ENCODE data around the gene CENATAC.

CENATAC gene

GRCh38 chr11:118998822-118999221, 884 bp downstream of the CENATAC start:
- Histone ChIP-seq H3K9me3 (ENCODE audit: insufficient read depth, low read length, severe bottlenecking) (no peaks in the 10 kb centered on the region), H3K79me2 (ENCODE audit: insufficient read depth, low read length) (peaks cover 59% of the 10 kb centered on the region), H3K36me3 (ENCODE audit: insufficient read depth, low read length) (peaks cover 48% of the 10 kb centered on the region), H3K27ac (ENCODE audit: low read length) (peak overlapping the region; percentile 75), H4K20me1 (ENCODE audit: insufficient read depth, low read length) (no peaks in the 10 kb centered on the region), H2AFZ (ENCODE audit: low read depth, low read length) (peak overlapping the region; percentile 99; the same call in 1 of the 2 replicates), H3K9ac (ENCODE audit: low read depth, low read length) (peak overlapping the region; percentile 72), H3K4me3 (ENCODE audit: low read depth in 1 of 2, low read length in 2 of 2) (peak overlapping the region; percentile 53 to 86; a peak in 3 of 4 replicates), H3K4me2 (ENCODE audit: insufficient read depth, low read length) (peak overlapping the region; percentile 79), H3K4me1 (ENCODE audit: insufficient read depth, low read length) (peaks cover 43% of the 10 kb centered on the region), H3K27me3 (ENCODE audit: insufficient read depth, low read length, poor library complexity) (no peaks in the 10 kb centered on the region)
- no peak for ATAC-seq (ENCODE audit: insufficient read depth, low read depth)
- TF ChIP-seq EZH2 (IDR thresholded peaks at IDR 0.05; ENCODE audit: borderline replicate concordance, low read depth, low read length, severe bottlenecking) (no peak), CTCF (IDR thresholded peaks at IDR 0.05; ENCODE audit: borderline replicate concordance, extremely low read depth, low read length, poor library complexity, severe bottlenecking) (no peak)
- no peak for DNase-seq

- H3K4me3 ChIP-seq (ENCODE audit: low read depth in 1 of 2, low read length in 2 of 2): no peak overlapping the region
- H3K4me2 ChIP-seq (ENCODE audit: insufficient read depth, low read length): no peak overlapping the region; the same call in 1 of the 2 replicates
- H3K27me3 ChIP-seq (ENCODE audit: insufficient read depth, low read length, poor library complexity): no peaks in the 10 kb centered on the region
- H2AFZ ChIP-seq (ENCODE audit: low read depth, low read length): no peak overlapping the region
- H4K20me1 ChIP-seq (ENCODE audit: insufficient read depth, low read length): no peaks in the 10 kb centered on the region
- H3K79me2 ChIP-seq (ENCODE audit: insufficient read depth, low read length): peaks cover 63% of the 10 kb centered on the region
- no peak overlapping the region for H3K27ac ChIP-seq (ENCODE audit: low read length)
- TF ChIP-seq EZH2 (IDR thresholded peaks at IDR 0.05; ENCODE audit: borderline replicate concordance, low read depth, low read length, severe bottlenecking) (no peak), CTCF (IDR thresholded peaks at IDR 0.05; ENCODE audit: borderline replicate concordance, extremely low read depth, low read length, poor library complexity, severe bottlenecking) (no peak)
- ATAC-seq (ENCODE audit: insufficient read depth, low read depth) (no peak), DNase-seq (no peak)
- peaks cover 42% of the 10 kb centered on the region for H3K4me1 ChIP-seq (ENCODE audit: insufficient read depth, low read length)
- no peaks in the 10 kb centered on the region for H3K9me3 ChIP-seq (ENCODE audit: insufficient read depth, low read length, severe bottlenecking)
- H3K9ac ChIP-seq (ENCODE audit: low read depth, low read length): no peak overlapping the region
- H3K36me3 ChIP-seq (ENCODE audit: insufficient read depth, low read length): peaks cover 62% of the 10 kb centered on the region
These were observed 3.0 kb downstream of the CENATAC start for GRCh38 chr11:119000906-119001305.

GRCh38 chr11:119006656-119007055, 8.7 kb downstream of the CENATAC start:
- no peak for TF ChIP-seq CTCF (IDR thresholded peaks at IDR 0.05; ENCODE audit: borderline replicate concordance, extremely low read depth, low read length, poor library complexity, severe bottlenecking)
- TF ChIP-seq EZH2 (IDR thresholded peaks at IDR 0.05; ENCODE audit: borderline replicate concordance, low read depth, low read length, severe bottlenecking): no peak
- no peaks in the 10 kb centered on the region for H3K27me3 ChIP-seq (ENCODE audit: insufficient read depth, low read length, poor library complexity)
- peaks cover 14% of the 10 kb centered on the region; the same call in 1 of the 2 replicates for H3K79me2 ChIP-seq (ENCODE audit: insufficient read depth, low read length)
- no peaks in the 10 kb centered on the region for H3K9me3 ChIP-seq (ENCODE audit: insufficient read depth, low read length, severe bottlenecking)
- ATAC-seq (ENCODE audit: insufficient read depth, low read depth) (no peak), DNase-seq (no peak)
- no peaks in the 10 kb centered on the region for H4K20me1 ChIP-seq (ENCODE audit: insufficient read depth, low read length)
- no peak overlapping the region for H3K27ac ChIP-seq (ENCODE audit: low read length)
- H3K4me1 ChIP-seq (ENCODE audit: insufficient read depth, low read length): no peaks in the 10 kb centered on the region
- peaks cover 67% of the 10 kb centered on the region for H3K36me3 ChIP-seq (ENCODE audit: insufficient read depth, low read length)
- no peak overlapping the region for H3K9ac ChIP-seq (ENCODE audit: low read depth, low read length)
- no peak overlapping the region for H2AFZ ChIP-seq (ENCODE audit: low read depth, low read length)
- H3K4me2 ChIP-seq (ENCODE audit: insufficient read depth, low read length): no peak overlapping the region
- H3K4me3 ChIP-seq (ENCODE audit: low read depth in 1 of 2, low read length in 2 of 2): no peak overlapping the region
